ENCODE data around the gene NSMCE4A. TPM values are rescaled to one million over a fixed set of nuclear protein-coding genes. Genes with fewer than 3 reads are reported as not detected.
"Not testable (repeated sequence)": the region's sequence is repeated elsewhere in the genome, so short reads cannot be mapped to it uniquely, and the experiment has no call there.

NSMCE4A gene
- total and polyA plus RNA-seq, 12 donors: 18.2 to 58.5 (median 25.7) TPM

- no peak for TF ChIP-seq CTCF (IDR thresholded peaks at IDR 0.05)
- peak overlapping the region in 3 of 10 donors; percentile 8 to 15 (median 14) for H3K4me3 ChIP-seq
- H3K4me1 ChIP-seq: peaks cover 0 to 62% (median 21%) of the 10 kb centered on the region in 9 donors
- WGBS, 2 donors: 45 to 49% methylated on average over 7 of the region's 7 CpGs
- peaks cover 0 to 11% (median 0%) of the 10 kb centered on the region in 7 donors for H3K27me3 ChIP-seq
- no peaks in the 10 kb centered on the region for H3K9me3 ChIP-seq
- DNase-seq: no peak
- H3K36me3 ChIP-seq: peaks cover 0 to 9% (median 0%) of the 10 kb centered on the region in 9 donors
- H3K27ac ChIP-seq: peak overlapping the region; percentile 9 to 74 (median 56)
- intact Hi-C loops (cut with DNase I): no loop called here
- ATAC-seq: no peak
Measured at GRCh38 chr10:122018491-122018890, 43.5 kb upstream of the NSMCE4A start.

DNA sequence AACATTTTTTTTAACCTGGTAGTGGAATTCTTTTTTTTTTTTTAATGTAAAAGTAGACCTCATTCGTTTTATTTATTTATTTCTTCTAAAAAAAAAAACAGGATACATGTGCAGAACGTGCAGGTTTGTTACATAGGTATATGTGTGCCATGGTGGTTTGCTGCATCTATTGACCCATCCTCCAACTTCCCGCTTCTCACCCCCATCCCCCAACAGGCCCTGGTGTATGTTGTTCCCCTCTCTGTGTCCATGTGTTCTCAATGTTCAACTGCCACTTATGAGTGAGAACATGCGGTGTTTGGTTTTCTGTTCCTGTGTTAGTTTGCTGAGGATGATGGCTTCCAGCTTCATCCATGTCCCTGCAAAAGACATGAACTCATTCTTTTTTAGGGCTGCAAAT is 42.9 kb upstream of the NSMCE4A start:
- H3K4me1 ChIP-seq: peaks cover 0 to 67% (median 24%) of the 10 kb centered on the region in 9 donors
- intact Hi-C loops (cut with DNase I); H3K4me3 ChIP-seq; ATAC-seq; H3K36me3 ChIP-seq; DNase-seq; H3K9me3 ChIP-seq: not testable (repeated sequence)
- WGBS, 2 donors: 67 to 82% methylated on average over 4 of the region's 4 CpGs
- H3K27me3 ChIP-seq: peaks cover 0 to 11% (median 0%) of the 10 kb centered on the region in 7 donors
- H3K27ac ChIP-seq: peak overlapping the region in 6 of 10 donors; percentile 52 to 74 (median 62)

- no peaks in the 10 kb centered on the region for H3K9me3 ChIP-seq
- no peak for TF ChIP-seq CTCF (IDR thresholded peaks at IDR 0.05)
- peak in 3 of 8 donors; percentile 34 to 68 (median 47) for ATAC-seq
- H3K27ac ChIP-seq: peak overlapping the region in 8 of 10 donors; percentile 2 to 87 (median 83)
- H3K36me3 ChIP-seq: no peaks in the 10 kb centered on the region
- intact Hi-C loops (cut with DNase I): loop anchor here in 1 of 10 donors (2.0 kb wide), 1 partner anchor 16 kb away; no protein-coding TSS in a partner anchor
- no peak overlapping the region for H3K4me3 ChIP-seq
- peaks cover 0 to 11% (median 0%) of the 10 kb centered on the region in 7 donors for H3K27me3 ChIP-seq
- peaks cover 0 to 72% (median 29%) of the 10 kb centered on the region in 9 donors for H3K4me1 ChIP-seq
- no peak for DNase-seq
- 38 to 47% methylated on average over 3 of the region's 3 CpGs for WGBS, 2 donors
Measured at GRCh38 chr10:122014652-122015248, 39.7 kb upstream of the NSMCE4A start.

GRCh38 chr10:122013311-122013780 is 38.3 kb upstream of the NSMCE4A start:
- H3K27me3 ChIP-seq: peaks cover 0 to 4% (median 0%) of the 10 kb centered on the region in 7 donors
- WGBS, 2 donors: 28 to 45% methylated on average over 8 of the region's 8 CpGs
- ATAC-seq: peak; percentile 70 to 88 (median 82)
- H3K9me3 ChIP-seq: no peaks in the 10 kb centered on the region
- peak; percentile 15 to 22 for DNase-seq
- H3K36me3 ChIP-seq: no peaks in the 10 kb centered on the region
- no peak for TF ChIP-seq CTCF (IDR thresholded peaks at IDR 0.05)
- H3K4me3 ChIP-seq: no peak overlapping the region
- intact Hi-C loops (cut with DNase I): no loop called here
- H3K4me1 ChIP-seq: peaks cover 0 to 72% (median 27%) of the 10 kb centered on the region in 9 donors
- peak overlapping the region; percentile 56 to 87 (median 81) for H3K27ac ChIP-seq

GRCh38 chr10:122012731-122013130 is 37.7 kb upstream of the NSMCE4A start:
- 58 to 60% methylated on average over 5 of the region's 5 CpGs for WGBS, 2 donors
- H3K36me3 ChIP-seq: no peaks in the 10 kb centered on the region
- H3K9me3 ChIP-seq: no peaks in the 10 kb centered on the region
- H3K27me3 ChIP-seq: peaks cover 0 to 4% (median 0%) of the 10 kb centered on the region in 7 donors
- intact Hi-C loops (cut with DNase I): no loop called here
- ATAC-seq (peak in 3 of 8 donors; percentile 5 to 20 (median 6)), DNase-seq (no peak)
- H3K27ac ChIP-seq: peak overlapping the region; percentile 56 to 87 (median 78)
- H3K4me1 ChIP-seq: peaks cover 0 to 69% (median 27%) of the 10 kb centered on the region in 9 donors
- H3K4me3 ChIP-seq: no peak overlapping the region
- no peak for TF ChIP-seq CTCF (IDR thresholded peaks at IDR 0.05)

Measured in heart right ventricle (tissue), 16 donors.